Measurements from ENCODE around the gene JMJD7.
"Not testable (repeated sequence)": the region's sequence is repeated elsewhere in the genome, so short reads cannot be mapped to it uniquely, and the experiment has no call there.

GRCh38 chr15:41831291-41831690, 3.4 kb downstream of the JMJD7 start:
- TF ChIP-seq, protein P1, sequence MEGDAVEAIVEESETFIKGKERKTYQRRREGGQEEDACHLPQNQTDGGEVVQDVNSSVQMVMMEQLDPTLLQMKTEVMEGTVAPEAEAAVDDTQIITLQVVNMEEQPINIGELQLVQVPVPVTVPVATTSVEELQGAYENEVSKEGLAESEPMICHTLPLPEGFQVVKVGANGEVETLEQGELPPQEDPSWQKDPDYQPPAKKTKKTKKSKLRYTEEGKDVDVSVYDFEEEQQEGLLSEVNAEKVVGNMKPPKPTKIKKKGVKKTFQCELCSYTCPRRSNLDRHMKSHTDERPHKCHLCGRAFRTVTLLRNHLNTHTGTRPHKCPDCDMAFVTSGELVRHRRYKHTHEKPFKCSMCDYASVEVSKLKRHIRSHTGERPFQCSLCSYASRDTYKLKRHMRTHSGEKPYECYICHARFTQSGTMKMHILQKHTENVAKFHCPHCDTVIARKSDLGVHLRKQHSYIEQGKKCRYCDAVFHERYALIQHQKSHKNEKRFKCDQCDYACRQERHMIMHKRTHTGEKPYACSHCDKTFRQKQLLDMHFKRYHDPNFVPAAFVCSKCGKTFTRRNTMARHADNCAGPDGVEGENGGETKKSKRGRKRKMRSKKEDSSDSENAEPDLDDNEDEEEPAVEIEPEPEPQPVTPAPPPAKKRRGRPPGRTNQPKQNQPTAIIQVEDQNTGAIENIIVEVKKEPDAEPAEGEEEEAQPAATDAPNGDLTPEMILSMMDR (IDR thresholded peaks at IDR 0.05) = not testable (repeated sequence)
- TF ChIP-seq POLR2AphosphoS5 (IDR thresholded peaks at IDR 0.05; ENCODE audit: low read depth, low read length); TCF7L2 (IDR thresholded peaks at IDR 0.05; ENCODE audit: low read depth, low read length); SIN3A (IDR thresholded peaks at IDR 0.05; ENCODE audit: borderline replicate concordance, insufficient read depth, low read depth, low read length): not testable (repeated sequence)
